GM19324 (cell line): ENCODE results near the gene AKR1D1.
"Not testable (repeated sequence)": the region's sequence is repeated elsewhere in the genome, so short reads cannot be mapped to it uniquely, and the experiment has no call there.

ENCODE experiments used
- ATAC-seq: cut with Tn5 transposase; IDR thresholded peaks from one replicate; pipeline ENCODE4 v1.9.1; 2021; ENCODE audit warnings: mild to moderate bottlenecking, moderate library complexity; ENCODE audit not compliant: unreplicated experiment, low FRiP score

The AKR1D1 gene

GRCh38 chr7:138116141-138116540 is 39.9 kb downstream of the AKR1D1 start:
- ATAC-seq, result no peak

- no peak for ATAC-seq
Measured at GRCh38 chr7:138116892-138117291, 40.6 kb downstream of the AKR1D1 start.

GRCh38 chr7:138120140-138120827 is 44.0 kb downstream of the AKR1D1 start:
- no peak for ATAC-seq

GRCh38 chr7:138122162-138122561 is 45.9 kb downstream of the AKR1D1 start:
- no peak for ATAC-seq

GRCh38 chr7:138125119-138125518 is 48.9 kb downstream of the AKR1D1 start:
- ATAC-seq, result no peak

GRCh38 chr7:138125598-138126111 is 49.4 kb downstream of the AKR1D1 start:
- peak; percentile 72 for ATAC-seq

- no peak for ATAC-seq
Measured at GRCh38 chr7:138126928-138127327, 50.7 kb downstream of the AKR1D1 start.

GRCh38 chr7:138127996-138128395 is 51.7 kb downstream of the AKR1D1 start:
- no peak for ATAC-seq

- no peak for ATAC-seq
Measured at GRCh38 chr7:138129551-138130165, 53.4 kb downstream of the AKR1D1 start.

- ATAC-seq, result peak; percentile 56
Measured at GRCh38 chr7:138137423-138138171, 61.3 kb downstream of the AKR1D1 start.

- ATAC-seq, result no peak
Measured at GRCh38 chr7:138138244-138138643, 62.0 kb downstream of the AKR1D1 start.

- no peak for ATAC-seq
Measured at GRCh38 chr7:138142583-138143201, 66.4 kb downstream of the AKR1D1 start.

GRCh38 chr7:138144958-138145357 is 68.7 kb downstream of the AKR1D1 start:
- no peak for ATAC-seq

GRCh38 chr7:138146221-138146620 is 70.0 kb downstream of the AKR1D1 start:
- not testable (repeated sequence) for ATAC-seq

- not testable (repeated sequence) for ATAC-seq
Measured at GRCh38 chr7:138146757-138147734, 70.8 kb downstream of the AKR1D1 start.

GRCh38 chr7:138151731-138152577 is 75.7 kb downstream of the AKR1D1 start:
- ATAC-seq, result no peak

GRCh38 chr7:138154661-138155060 is 78.4 kb downstream of the AKR1D1 start:
- no peak for ATAC-seq

- no peak for ATAC-seq
Measured at GRCh38 chr7:138157702-138158101, 81.4 kb downstream of the AKR1D1 start.
